MG63 (cell line): ENCODE data around the gene ALDH3A2. TPM values are rescaled to one million over a fixed set of nuclear protein-coding genes. Genes with fewer than 3 reads are reported as not detected.

ENCODE experiments used
- DNase-seq: peaks from one replicate; pipeline ENCODE4 v3.0.0-alpha.2; 2020
- H3K27me3 ChIP-seq: fragments of 250-450 bp; sonication (Bioruptor Pico); 2 replicates; pipeline ENCODE4 v1.5.1; 2020; ENCODE audit warnings: mild to moderate bottlenecking, moderate library complexity
- H3K36me3 ChIP-seq: fragments of 250-450 bp; sonication (Bioruptor Pico); 2 replicates; pipeline ENCODE4 v1.5.1; 2020; ENCODE audit warnings: mild to moderate bottlenecking, moderate library complexity
- H3K4me3 ChIP-seq: fragments of 250-450 bp; sonication (Bioruptor Pico); 2 replicates; pipeline ENCODE4 v1.5.1; 2020; ENCODE audit warnings: mild to moderate bottlenecking, moderate library complexity
- H3K9me3 ChIP-seq: fragments of 250-450 bp; sonication (Bioruptor Pico); 2 replicates; pipeline ENCODE4 v1.5.1; 2020; ENCODE audit warnings: mild to moderate bottlenecking, moderate library complexity
- total RNA-seq: library from RNA; depleted of rRNA; stranded (reverse); fragments of >200 nt; shearing (Covaris generic); gene quantifications from 2 replicates; pipeline ENCODE4 v1.2.3, GENCODE V29; 2014; ENCODE audit warnings: low replicate concordance; rRNA removed

The ALDH3A2 gene
- total RNA-seq, 1 experiment from 2014 or later: 126 TPM

GRCh38 chr17:19717411-19717908 is 68.9 kb downstream of the ALDH3A2 start:
- DNase-seq: no peak
- Histone ChIP-seq H3K27me3 (no peaks in the 10 kb centered on the region), H3K36me3 (no peaks in the 10 kb centered on the region; the same call in 1 of the 2 replicates), H3K9me3 (no peaks in the 10 kb centered on the region), H3K4me3 (no peak overlapping the region)

- Histone ChIP-seq H3K36me3 (no peaks in the 10 kb centered on the region), H3K9me3 (no peaks in the 10 kb centered on the region), H3K4me3 (no peak overlapping the region), H3K27me3 (no peaks in the 10 kb centered on the region)
- no peak for DNase-seq
Observed at GRCh38 chr17:19718041-19718612, 69.6 kb downstream of the ALDH3A2 start.

- Histone ChIP-seq H3K36me3 (no peaks in the 10 kb centered on the region), H3K27me3 (no peaks in the 10 kb centered on the region), H3K4me3 (no peak overlapping the region), H3K9me3 (no peaks in the 10 kb centered on the region)
- no peak for DNase-seq
Observed at GRCh38 chr17:19718613-19719354, 70.2 kb downstream of the ALDH3A2 start.

- H3K9me3 ChIP-seq: no peaks in the 10 kb centered on the region
- DNase-seq: no peak
- no peaks in the 10 kb centered on the region for H3K27me3 ChIP-seq
- no peaks in the 10 kb centered on the region for H3K36me3 ChIP-seq
- no peak overlapping the region for H3K4me3 ChIP-seq
Observed at GRCh38 chr17:19719355-19720209, 71.0 kb downstream of the ALDH3A2 start.

GRCh38 chr17:19720210-19720475 is 71.6 kb downstream of the ALDH3A2 start:
- no peak for DNase-seq
- no peaks in the 10 kb centered on the region for H3K9me3 ChIP-seq
- H3K36me3 ChIP-seq: no peaks in the 10 kb centered on the region
- H3K4me3 ChIP-seq: no peak overlapping the region
- no peaks in the 10 kb centered on the region for H3K27me3 ChIP-seq

- peak; percentile 81 for DNase-seq
- Histone ChIP-seq H3K9me3 (no peaks in the 10 kb centered on the region), H3K27me3 (no peaks in the 10 kb centered on the region), H3K36me3 (no peaks in the 10 kb centered on the region), H3K4me3 (no peak overlapping the region)
Observed at GRCh38 chr17:19720631-19721426, 72.3 kb downstream of the ALDH3A2 start.

- no peaks in the 10 kb centered on the region for H3K27me3 ChIP-seq
- no peaks in the 10 kb centered on the region for H3K9me3 ChIP-seq
- DNase-seq: peak; percentile 59
- no peaks in the 10 kb centered on the region for H3K36me3 ChIP-seq
- no peak overlapping the region for H3K4me3 ChIP-seq
Observed at GRCh38 chr17:19723964-19724363, 75.4 kb downstream of the ALDH3A2 start.

- H3K36me3 ChIP-seq: no peaks in the 10 kb centered on the region
- no peak overlapping the region for H3K4me3 ChIP-seq
- H3K27me3 ChIP-seq: no peaks in the 10 kb centered on the region
- H3K9me3 ChIP-seq: no peaks in the 10 kb centered on the region
- DNase-seq: peak; percentile 93
Observed at GRCh38 chr17:19724501-19725420, 76.2 kb downstream of the ALDH3A2 start.

GRCh38 chr17:19725486-19725885 is 76.9 kb downstream of the ALDH3A2 start:
- Histone ChIP-seq H3K36me3 (no peaks in the 10 kb centered on the region), H3K4me3 (no peak overlapping the region), H3K9me3 (no peaks in the 10 kb centered on the region), H3K27me3 (no peaks in the 10 kb centered on the region)
- no peak for DNase-seq

- Histone ChIP-seq H3K27me3 (no peaks in the 10 kb centered on the region), H3K4me3 (no peak overlapping the region), H3K36me3 (no peaks in the 10 kb centered on the region), H3K9me3 (no peaks in the 10 kb centered on the region)
- peak; percentile 39 for DNase-seq
Observed at GRCh38 chr17:19726631-19727376, 78.3 kb downstream of the ALDH3A2 start.

Other genes starting within 250 kb of the ALDH3A2 start
- not detected in 2 replicates for gene RNF112, start 237.5 kb upstream of the ALDH3A2 start, total RNA-seq
- gene SLC47A1, start 114.9 kb upstream of the ALDH3A2 start, total RNA-seq: 8.1 and 12.0 TPM in 2 replicates
- gene SLC47A2, start 67.8 kb downstream of the ALDH3A2 start, total RNA-seq: 24.8 and 27.9 TPM in 2 replicates
- 240 and 395 TPM in 2 replicates for gene ALDH3A1, start 99.5 kb downstream of the ALDH3A2 start, total RNA-seq
- 12.0 and 13.8 TPM in 2 replicates for gene ULK2, start 219.2 kb downstream of the ALDH3A2 start, total RNA-seq